ENCODE data around the gene JARID2.

GRCh38 chr6:15500901-15501825 is 255.3 kb downstream of the JARID2 start:
- TF ChIP-seq, protein P1, sequence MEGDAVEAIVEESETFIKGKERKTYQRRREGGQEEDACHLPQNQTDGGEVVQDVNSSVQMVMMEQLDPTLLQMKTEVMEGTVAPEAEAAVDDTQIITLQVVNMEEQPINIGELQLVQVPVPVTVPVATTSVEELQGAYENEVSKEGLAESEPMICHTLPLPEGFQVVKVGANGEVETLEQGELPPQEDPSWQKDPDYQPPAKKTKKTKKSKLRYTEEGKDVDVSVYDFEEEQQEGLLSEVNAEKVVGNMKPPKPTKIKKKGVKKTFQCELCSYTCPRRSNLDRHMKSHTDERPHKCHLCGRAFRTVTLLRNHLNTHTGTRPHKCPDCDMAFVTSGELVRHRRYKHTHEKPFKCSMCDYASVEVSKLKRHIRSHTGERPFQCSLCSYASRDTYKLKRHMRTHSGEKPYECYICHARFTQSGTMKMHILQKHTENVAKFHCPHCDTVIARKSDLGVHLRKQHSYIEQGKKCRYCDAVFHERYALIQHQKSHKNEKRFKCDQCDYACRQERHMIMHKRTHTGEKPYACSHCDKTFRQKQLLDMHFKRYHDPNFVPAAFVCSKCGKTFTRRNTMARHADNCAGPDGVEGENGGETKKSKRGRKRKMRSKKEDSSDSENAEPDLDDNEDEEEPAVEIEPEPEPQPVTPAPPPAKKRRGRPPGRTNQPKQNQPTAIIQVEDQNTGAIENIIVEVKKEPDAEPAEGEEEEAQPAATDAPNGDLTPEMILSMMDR (IDR thresholded peaks at IDR 0.05): no peak
- TF ChIP-seq POLR2AphosphoS5 (IDR thresholded peaks at IDR 0.05): no peak
- no peak for TF ChIP-seq POLR2A (IDR thresholded peaks at IDR 0.05)

Measured in breast epithelium (tissue), 3 donors.